Ishikawa (cell line): ENCODE data around the gene STIM1.

Source experiments
- CEBPB ChIP-seq: IDR thresholded peaks from 2 replicates; pipeline ENCODE4 v1.6.1; 2012
- CREB1 ChIP-seq: IDR thresholded peaks from 2 replicates; pipeline ENCODE4 v1.6.1; 2012; ENCODE audit warnings: low read depth
- EGR1 ChIP-seq: IDR thresholded peaks from 2 replicates; pipeline ENCODE4 v1.6.1; 2012
- EP300 ChIP-seq: IDR thresholded peaks from 2 replicates; pipeline ENCODE4 v1.6.1; 2012; ENCODE audit warnings: borderline replicate concordance
- FOXM1 ChIP-seq: IDR thresholded peaks from 2 replicates; pipeline ENCODE4 v1.6.1; 2012; ENCODE audit warnings: low read depth, borderline replicate concordance
- MAX ChIP-seq: IDR thresholded peaks from 2 replicates; pipeline ENCODE4 v1.6.1; 2012
- NFIC ChIP-seq: IDR thresholded peaks from 2 replicates; pipeline ENCODE4 v1.6.1; 2012
- RAD21 ChIP-seq: IDR thresholded peaks from 2 replicates; pipeline ENCODE4 v1.6.1; 2012; ENCODE audit warnings: low read depth
- REST ChIP-seq: IDR thresholded peaks from 2 replicates; pipeline ENCODE4 v1.6.1; 2012; ENCODE audit warnings: low read depth, mild to moderate bottlenecking
- TAF1 ChIP-seq: IDR thresholded peaks from 2 replicates; pipeline ENCODE4 v1.6.1; 2012; ENCODE audit warnings: low read depth, mild to moderate bottlenecking
- TCF12 ChIP-seq: IDR thresholded peaks from 2 replicates; pipeline ENCODE4 v1.6.1; 2012; ENCODE audit warnings: low read depth
- TEAD4 ChIP-seq: IDR thresholded peaks from 2 replicates; pipeline ENCODE4 v1.6.1; 2012
- USF1 ChIP-seq: IDR thresholded peaks from 2 replicates; pipeline ENCODE4 v1.6.1; 2012
- YY1 ChIP-seq: IDR thresholded peaks from 2 replicates; pipeline ENCODE4 v1.6.1; 2012; ENCODE audit warnings: low read depth
- ZBTB7A ChIP-seq: IDR thresholded peaks from 2 replicates; pipeline ENCODE4 v1.6.1; 2012; ENCODE audit warnings: low read depth

Gene STIM1

GRCh38 chr11:3989921-3990290, 134.4 kb downstream of the STIM1 start:
- TF ChIP-seq MAX (no peak), CREB1 (no peak), EGR1 (no peak), TEAD4 (no peak), CEBPB (no peak), FOXM1 (no peak), USF1 (no peak), EP300 (no peak), TAF1 (no peak), NFIC (no peak)

GRCh38 chr11:3990406-3990805, 134.9 kb downstream of the STIM1 start:
- TF ChIP-seq REST, result no peak
- no peak for TF ChIP-seq MAX

- TF ChIP-seq FOXM1 (no peak), EGR1 (no peak), TCF12 (no peak), EP300 (no peak), ZBTB7A (no peak), RAD21 (no peak), CEBPB (no peak), USF1 (no peak), REST (no peak), MAX (no peak), YY1 (no peak), TAF1 (no peak), TEAD4 (no peak), NFIC (no peak), CREB1 (no peak)
Observed at GRCh38 chr11:3992964-3993363, 137.5 kb downstream of the STIM1 start.

- TF ChIP-seq EP300 (no peak), MAX (no peak), TEAD4 (no peak), YY1 (no peak), CREB1 (no peak), EGR1 (no peak), FOXM1 (no peak), REST (no peak), TAF1 (no peak), TCF12 (no peak), USF1 (no peak), CEBPB (no peak), RAD21 (no peak), ZBTB7A (no peak), NFIC (no peak)
Observed at GRCh38 chr11:3994030-3994640, 138.7 kb downstream of the STIM1 start.
